DMS153 treated with DMSO at 0.1 percent for 48 hours (cell line): ENCODE measurements around the gene SHANK3.
"Not testable (repeated sequence)": the region's sequence is repeated elsewhere in the genome, so short reads cannot be mapped to it uniquely, and the experiment has no call there.

ENCODE experiments used
- DNase-seq: peaks from one replicate; lab custom pipeline; 2025; ENCODE audit not compliant: unreplicated experiment; lab: John Stamatoyannopoulos, UW

SHANK3 gene

GRCh38 chr22:50643821-50644101, 28.9 kb upstream of the SHANK3 start:
- not testable (repeated sequence) for DNase-seq

GRCh38 chr22:50653256-50653655, 19.4 kb upstream of the SHANK3 start:
- DNase-seq, result no peak

DNA sequence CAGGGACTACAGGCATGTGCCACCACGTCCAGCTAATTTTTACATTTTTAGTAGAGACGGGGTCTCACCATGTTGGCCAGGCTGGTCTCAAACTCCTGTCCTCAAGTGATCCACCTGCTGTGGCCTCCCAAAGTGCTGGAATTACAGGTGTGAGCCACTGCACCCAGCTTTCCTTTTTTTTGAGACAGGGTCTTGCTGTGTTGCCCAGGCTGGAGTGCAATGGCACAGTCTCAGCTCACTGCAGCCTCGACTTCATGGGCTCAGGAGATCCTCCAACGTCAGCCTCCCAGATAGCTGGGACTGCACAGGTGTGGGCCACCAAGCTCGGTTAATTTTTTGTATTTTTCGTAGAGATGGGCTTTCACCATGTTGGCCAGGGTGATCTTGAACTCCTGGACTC, 18.0 kb upstream of the SHANK3 start:
- not testable (repeated sequence) for DNase-seq

- no peak for DNase-seq
Observed at GRCh38 chr22:50656122-50657070, 16.2 kb upstream of the SHANK3 start.

GRCh38 chr22:50657925-50658324, 14.7 kb upstream of the SHANK3 start:
- DNase-seq, result no peak

GRCh38 chr22:50659711-50660110, 12.9 kb upstream of the SHANK3 start:
- not testable (repeated sequence) for DNase-seq

DNA sequence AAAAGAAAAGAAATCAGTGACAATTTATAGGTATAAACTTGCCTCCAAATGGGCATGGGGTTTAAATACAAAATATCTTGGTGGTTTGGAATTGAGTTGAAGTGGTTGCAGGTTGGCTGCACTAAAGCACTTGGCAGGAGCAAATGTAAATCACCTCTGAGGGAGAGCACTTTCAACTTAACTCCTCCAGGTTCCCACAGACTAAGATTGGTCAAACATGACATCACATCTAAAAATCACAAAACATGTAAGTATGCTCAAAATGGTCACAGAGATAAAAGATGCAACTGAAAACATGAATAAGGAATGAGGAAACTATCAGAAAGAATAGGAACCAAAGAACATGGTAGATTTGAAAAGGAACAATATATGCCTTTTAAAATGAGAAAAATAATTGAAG, 12.3 kb upstream of the SHANK3 start:
- no peak for DNase-seq

DNA sequence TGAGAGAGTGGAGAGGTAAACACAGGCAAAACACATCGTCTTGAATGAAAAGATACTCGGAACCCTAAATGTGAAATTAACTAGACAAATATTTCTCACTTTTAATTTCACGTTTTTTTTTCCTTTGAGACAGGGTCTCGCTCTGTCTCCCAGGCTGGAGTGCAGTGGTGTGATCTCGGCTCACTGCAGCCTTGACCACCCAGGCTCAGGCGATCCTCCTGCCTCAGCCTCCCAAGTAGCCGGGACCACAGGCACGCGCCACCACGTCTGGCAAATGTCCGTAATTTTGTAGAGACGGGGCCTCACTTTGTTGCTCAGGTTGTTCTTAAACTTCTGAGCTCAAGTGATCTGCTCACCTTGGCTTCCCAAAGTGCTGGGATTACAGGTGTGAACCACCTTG, 7.4 kb upstream of the SHANK3 start:
- DNase-seq, result no peak

GRCh38 chr22:50665738-50666137, 6.9 kb upstream of the SHANK3 start:
- DNase-seq, result no peak

- DNase-seq, result no peak
Observed at GRCh38 chr22:50670513-50670912, 2.1 kb upstream of the SHANK3 start.

DNA sequence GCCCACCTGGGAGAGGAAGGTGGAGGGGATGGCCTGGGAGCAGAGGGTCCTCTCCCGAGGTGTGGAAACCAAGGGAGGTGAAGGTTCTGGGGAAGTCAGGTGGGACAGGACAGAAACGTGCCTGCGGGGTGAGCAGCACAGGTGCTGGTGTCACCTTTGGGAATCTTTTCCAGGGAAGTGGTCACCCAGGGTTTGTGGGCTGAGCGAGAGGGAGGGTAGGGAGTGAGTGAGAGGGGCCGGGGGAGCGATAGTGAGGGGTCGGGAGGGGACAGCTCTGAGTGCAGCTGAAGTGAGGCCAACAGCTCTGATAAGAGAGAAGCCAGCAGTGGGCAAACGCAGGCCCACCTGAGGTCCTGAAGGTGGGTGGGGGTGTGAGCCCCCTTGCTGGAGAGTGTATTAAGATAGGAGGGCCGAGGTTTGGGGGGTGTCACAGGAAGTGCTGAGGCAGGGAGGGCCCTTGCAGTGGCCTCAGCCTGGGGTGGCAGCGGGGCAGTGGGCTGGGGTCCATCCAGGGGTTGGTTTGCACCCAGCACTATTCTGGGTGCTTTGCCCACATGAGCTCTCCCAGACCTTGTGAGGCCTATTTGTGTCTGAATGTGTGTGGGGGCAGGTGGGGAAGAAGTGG, 1.6 kb upstream of the SHANK3 start:
- no peak for DNase-seq

- DNase-seq, result no peak
Observed at GRCh38 chr22:50671641-50672040, 982 bp upstream of the SHANK3 start.

GRCh38 chr22:50672041-50672440, 582 bp upstream of the SHANK3 start:
- DNase-seq, result no peak

DNA sequence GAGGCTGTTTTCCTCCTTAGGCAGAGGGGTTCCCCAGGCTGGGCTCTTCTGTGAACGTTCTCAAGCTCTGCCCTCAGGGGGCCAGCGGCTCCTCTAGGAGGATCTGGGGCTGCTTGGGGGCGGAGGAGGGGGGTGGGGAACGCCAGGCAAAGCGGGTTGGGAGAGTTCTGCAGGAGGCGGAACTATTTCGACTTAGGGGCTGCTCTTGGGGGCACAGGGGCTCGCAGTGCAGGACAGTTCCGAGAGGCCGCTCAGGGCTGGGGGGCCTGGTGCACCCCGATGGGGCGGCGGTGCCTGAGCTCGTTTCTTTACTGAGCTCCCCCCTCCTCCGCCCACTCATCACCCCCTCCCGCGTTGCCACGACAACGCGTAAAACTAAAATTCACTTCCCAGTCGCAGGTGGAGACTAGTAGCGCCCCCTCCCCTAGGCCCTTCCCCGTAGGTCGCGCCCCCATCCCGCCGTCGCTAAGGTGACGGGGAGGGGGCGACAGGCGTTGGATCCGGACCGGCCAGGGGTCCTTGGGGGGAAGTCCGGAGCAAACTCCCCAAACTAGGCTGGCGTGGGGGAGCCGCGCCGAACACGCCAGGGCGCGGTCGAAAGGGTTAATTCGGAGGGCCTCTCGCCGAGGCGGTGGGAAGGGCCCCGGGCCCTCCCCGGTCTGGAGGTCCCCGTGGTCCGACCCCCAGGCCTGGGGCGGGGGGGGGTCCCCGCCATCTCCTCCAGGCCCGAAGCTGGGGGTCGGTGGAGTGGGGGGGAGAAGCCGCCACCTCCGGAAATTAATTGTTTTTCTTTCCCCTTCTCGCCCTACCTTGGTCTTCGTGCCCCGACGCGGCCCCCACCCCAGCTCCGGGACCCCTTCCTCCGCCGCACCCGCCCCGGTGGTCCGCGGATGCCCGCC, 857 bp downstream of the SHANK3 start:
- DNase-seq, result no peak

DNA sequence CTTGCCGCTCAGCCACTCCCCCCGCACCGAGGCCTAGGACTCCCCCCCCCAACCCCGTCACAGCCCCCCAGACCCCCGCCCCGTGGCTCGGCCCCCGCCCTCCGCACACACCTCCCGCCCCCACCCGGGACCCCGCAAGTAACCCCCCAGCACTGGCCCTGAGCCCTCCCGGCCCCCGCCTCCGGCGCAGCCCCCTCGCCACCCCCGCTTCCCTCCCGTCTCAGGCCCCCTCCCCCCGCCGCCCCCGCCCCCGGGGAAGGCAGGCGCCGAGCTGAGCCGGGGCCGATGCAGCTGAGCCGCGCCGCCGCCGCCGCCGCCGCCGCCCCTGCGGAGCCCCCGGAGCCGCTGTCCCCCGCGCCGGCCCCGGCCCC, 1.5 kb downstream of the SHANK3 start:
- DNase-seq, result no peak

- DNase-seq, result peak; percentile 14
Observed at GRCh38 chr22:50674606-50675552, 2.3 kb downstream of the SHANK3 start.

GRCh38 chr22:50675553-50676179, 3.0 kb downstream of the SHANK3 start:
- no peak for DNase-seq

DNA sequence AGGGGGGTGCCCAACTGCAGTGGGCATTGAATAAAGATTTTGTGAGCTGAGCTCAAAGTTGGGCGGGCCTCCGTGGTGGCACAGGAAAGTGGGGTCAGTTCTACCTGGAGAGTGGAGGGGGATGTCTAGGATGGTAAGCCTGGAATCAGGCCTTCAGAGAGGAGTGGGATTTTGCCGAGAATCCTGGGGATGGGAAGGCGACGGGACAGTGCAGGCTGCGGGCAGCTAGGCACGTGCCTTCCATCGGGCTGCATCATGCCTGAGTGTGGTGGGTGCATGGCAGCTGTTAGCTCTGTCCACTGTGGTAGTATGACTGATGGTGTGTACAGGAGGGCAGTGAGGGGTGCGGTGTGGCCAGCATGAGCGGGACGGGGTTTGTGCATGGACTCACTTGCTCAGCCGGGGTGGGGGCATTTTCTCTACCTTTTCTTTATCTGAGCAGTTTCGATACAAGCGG, 3.6 kb downstream of the SHANK3 start:
- DNase-seq, result no peak

DNA sequence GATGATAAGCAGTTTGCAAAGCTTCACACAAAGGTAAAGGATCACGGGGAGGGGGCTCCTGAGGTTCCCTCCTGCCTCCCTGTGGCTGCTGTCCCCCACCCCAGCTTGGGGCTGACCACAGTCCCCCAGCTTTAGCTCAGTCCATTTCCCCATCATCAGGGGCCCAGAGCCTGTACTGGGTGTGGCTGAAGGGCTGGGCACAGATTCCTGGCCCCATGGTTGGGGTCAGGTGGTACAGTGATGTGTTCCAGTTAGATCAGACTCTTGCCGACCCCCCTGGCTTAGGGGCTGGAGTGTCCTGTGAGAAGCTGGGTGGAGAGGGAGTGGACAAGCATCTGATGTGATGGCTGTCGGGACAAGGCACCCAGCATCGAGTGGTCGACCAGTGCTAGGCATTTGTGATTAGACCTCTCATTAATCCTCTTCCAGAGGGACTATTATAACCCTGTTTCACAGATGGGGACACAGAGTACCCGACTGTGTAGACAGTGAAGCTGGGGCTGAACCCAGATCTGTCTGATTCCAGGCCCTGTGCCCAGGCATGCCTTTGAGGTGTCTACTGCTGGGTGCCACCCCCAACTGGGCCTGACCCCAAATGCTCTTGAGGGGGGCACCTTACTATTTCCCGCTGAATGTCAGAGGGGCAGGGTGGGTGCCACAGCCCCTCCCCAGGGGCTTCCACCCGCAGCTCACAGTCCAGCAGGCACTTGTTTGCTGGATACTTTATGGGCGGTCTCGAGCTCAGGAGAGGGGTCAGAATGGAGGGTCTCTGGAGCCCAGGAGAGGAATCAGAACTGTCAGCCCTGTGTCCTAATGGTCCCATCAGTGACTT, 4.3 kb downstream of the SHANK3 start:
- DNase-seq, result no peak
